GM12873 (cell line): ENCODE data around the gene CR1L.

Experiments
- CTCF ChIP-seq: IDR thresholded peaks from 2 replicates; pipeline ENCODE4 v1.5.1; 2012; ENCODE audit warnings: low read depth, mild to moderate bottlenecking, moderate library complexity, low read length, control low read depth; ENCODE audit not compliant: insufficient read depth; ENCODE audit errors: missing control alignments

Gene CR1L

GRCh38 chr1:207670997-207671396, 26.1 kb downstream of the CR1L start:
- TF ChIP-seq CTCF: no peak

- peak; percentile 60 for TF ChIP-seq CTCF
Measured at GRCh38 chr1:207672522-207673130, 27.7 kb downstream of the CR1L start.

- no peak for TF ChIP-seq CTCF
Measured at GRCh38 chr1:207673399-207673798, 28.5 kb downstream of the CR1L start.

- TF ChIP-seq CTCF: no peak
Measured at GRCh38 chr1:207676153-207676552, 31.2 kb downstream of the CR1L start.

GRCh38 chr1:207691010-207691409, 46.1 kb downstream of the CR1L start:
- TF ChIP-seq CTCF: no peak

GRCh38 chr1:207691841-207692240, 46.9 kb downstream of the CR1L start:
- no peak for TF ChIP-seq CTCF

GRCh38 chr1:207695891-207696290, 51.0 kb downstream of the CR1L start:
- no peak for TF ChIP-seq CTCF
